Dedifferentiated amniotic fluid mesenchymal stem cell (primary cell): ENCODE data around the gene TP73.

Experiments
- DNase-seq: peaks from one replicate; pipeline ENCODE4 v3.0.0-alpha.2; 2016; ENCODE audit errors: extremely low spot score

The TP73 gene

DNA sequence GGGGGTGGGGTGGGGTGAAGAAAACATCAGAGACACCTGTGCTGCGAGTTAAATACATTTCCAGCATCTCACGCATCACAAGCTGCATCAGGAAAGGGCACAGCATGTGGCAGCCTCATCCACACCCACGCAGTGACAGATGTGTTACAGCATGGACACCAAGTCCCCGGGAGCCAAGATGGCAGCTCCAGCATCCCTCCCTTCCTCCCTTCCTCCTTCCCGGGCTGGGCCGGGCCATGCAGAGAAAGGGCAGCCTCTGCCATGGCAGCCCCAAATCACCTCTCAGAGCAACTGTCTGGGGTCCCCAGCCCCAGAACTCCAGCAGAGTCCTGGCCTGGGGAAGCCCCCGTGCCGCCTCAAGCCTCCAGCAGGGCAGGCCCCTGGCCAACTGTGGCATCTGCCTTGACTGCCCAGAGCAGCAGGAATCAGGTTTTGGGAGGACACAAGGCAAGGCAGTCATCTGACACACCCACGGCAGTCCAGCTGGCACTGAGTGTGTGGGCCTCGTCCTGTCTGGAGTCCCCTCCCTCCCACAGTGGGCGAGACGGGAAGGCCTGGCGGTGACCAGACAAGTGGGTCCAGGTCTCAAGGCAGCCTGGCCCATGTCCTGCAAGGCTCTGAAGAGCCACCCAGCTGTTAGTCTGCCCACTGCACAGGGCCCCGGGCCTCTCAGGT, 126.4 kb downstream of the TP73 start:
- no peak for DNase-seq

DNA sequence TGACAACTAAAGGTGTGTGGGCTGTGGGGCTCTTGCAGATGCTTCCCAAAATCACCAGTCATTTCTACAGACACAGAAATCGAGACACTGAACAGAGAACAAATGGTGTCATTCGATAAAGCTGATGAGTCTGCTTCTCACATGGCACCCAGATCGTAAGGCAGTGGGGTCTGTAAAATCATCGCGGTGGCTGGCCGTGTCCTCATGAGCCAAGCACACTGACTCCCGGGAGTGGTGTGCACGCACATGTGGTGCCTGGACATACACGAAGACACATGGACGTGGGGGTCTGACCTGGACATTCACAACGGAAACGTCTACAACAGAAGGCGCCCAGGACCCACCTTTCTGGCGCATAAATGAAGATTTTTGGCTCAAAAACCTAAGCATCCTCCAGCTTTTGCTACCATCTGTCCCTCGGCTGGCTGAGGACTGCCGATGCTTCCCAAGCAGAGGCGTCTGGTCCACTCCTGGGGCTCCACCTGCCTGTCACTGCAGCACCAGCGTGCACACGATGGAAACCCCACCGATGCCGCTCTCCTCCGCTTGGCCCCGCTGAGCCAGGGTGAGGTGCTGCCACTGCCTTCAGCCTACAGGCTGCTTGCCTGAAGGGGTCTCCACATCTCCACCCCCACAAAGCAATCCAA, 127.1 kb downstream of the TP73 start:
- DNase-seq = no peak

DNA sequence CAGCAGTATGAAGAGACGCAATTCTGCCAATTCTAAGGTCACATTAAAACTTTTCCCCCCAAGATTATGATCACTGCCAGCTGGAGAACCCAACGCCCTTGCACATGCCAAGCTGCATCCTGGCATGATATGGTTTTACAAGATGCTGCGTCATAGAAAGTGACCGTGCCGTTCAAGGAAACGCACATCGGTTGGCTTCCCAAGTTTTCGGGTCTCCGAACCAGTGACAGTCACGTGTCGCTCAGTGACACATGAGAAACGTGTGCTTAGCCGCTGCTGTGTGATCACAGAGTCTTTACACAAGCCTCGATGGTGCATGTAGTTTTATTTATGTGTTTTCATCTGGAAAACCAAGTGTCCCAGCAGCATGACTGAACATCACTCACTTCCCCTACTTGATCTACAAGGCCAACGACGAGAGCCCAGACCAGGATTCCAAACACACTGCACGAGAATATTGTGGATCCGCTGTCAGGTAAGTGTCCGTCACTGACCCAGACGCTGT, 127.6 kb downstream of the TP73 start:
- DNase-seq = no peak

DNA sequence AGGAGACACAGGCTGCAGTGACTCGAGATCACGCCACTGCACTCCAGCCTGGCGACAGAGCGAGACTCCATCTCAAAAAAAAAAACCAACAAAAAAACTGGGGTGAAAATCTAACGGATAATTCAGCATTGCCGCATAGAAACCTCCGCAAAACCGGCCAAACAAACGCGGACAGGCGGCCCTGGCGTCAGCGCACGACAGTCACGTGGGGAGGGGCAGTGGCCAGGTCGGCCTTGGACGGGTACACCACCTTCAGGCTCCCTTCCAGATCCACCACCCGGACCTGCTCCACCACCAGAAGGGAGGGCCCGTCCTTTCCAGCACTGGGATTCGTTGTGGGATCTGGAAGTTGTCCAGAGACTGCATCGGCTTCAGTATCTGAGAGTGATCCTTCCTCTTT, 128.6 kb downstream of the TP73 start:
- DNase-seq = no peak

DNA sequence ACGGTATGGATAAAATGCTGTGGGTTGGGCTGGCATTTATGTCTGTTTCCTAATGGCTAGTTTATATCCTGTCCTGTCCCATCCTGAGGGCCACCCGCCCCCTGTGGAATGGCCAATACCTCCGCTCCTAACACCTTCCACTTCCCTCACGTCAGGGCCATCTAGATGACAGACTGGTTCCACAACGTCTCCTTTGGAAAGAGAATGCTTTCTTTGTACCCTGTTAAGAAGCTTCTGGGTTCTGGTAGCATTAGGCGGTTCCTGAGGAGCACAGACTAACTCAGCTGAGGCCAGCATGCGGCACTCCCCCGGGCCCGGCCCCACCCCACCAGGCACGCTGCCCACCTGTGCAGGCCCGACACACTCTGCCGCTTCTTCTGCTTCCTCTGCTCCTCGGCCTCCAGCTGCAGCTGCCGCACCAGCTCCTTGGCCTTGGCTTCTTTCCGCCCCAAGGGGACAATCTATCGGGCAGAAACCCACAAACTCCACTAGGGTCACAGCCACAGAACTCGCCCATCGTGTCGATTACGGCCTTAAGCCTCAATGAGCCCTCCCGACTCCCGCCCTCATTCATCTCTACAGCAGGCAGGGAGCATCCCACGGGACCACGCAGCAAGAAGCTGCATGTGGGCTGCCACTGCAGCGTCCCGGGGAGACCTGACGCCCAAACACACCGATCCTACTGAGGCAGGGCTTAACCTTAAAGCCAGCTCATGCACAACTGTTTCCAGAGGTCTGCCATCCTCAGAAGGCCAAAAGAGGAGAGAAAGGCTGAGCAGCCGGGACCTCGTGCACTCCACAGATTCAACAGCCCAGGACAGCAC, 131.5 kb downstream of the TP73 start:
- no peak for DNase-seq

DNA sequence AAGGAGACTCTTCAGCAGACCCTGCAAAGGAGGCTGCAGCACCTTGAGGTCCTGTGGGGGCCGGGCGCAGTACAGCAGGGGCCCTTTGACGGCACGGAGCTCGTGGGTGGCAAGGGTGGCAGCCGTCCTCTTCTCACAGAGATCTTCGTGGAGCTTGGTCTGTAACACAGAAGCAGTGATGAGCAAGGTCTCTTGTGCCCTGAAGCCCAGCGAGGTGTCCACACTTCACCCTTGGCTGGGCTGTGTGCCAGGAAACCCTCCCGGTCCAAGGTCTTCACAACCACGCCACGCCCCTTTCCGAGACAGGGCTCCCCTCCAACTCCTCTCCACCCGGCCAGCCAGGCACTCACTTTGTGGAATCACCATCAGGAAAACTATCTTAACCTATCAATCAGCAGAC, 132.7 kb downstream of the TP73 start:
- DNase-seq = no peak

DNA sequence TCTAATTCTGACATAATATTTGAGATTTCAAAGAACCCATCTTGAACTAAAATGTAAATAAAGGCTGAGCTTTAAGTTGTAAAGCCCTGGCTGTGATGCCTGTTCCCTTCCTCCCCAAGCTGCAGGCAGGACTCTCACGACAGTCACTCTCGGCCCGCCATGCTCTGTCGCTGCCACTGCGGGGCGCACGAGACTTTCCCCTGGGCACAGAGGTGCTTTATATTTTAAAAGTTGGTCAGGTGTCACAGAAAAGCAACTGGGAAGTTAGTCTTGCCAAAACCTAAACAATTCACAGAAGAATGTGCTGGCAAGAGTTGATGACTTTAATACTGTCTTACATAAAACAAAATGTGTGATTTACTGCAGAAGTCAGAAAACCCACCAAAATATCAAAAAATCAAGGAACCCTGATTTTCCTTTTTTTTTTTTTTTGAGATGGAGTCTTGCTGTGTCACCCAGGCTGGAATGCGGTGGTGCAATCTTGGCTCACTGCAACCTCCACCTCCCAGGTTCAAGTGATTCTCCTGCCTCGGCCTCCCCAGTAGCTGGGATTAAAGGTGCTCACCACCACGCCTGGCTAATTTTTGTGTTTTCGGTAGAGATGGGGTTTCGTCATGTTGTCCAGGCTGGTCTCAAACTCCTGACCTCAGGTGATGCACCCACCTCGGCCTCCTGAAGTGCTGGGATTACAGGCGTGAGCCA, 133.3 kb downstream of the TP73 start:
- DNase-seq = no peak
